Fibroblast of peridontal ligament (primary cell): ENCODE data around the gene GLUL.
"Not testable (repeated sequence)": the region's sequence is repeated elsewhere in the genome, so short reads cannot be mapped to it uniquely, and the experiment has no call there.

Experiments used
- DNase-seq: peaks from one replicate; pipeline ENCODE4 v3.0.0-alpha.2; 2010; ENCODE audit errors: extremely low read depth

Gene GLUL

DNA sequence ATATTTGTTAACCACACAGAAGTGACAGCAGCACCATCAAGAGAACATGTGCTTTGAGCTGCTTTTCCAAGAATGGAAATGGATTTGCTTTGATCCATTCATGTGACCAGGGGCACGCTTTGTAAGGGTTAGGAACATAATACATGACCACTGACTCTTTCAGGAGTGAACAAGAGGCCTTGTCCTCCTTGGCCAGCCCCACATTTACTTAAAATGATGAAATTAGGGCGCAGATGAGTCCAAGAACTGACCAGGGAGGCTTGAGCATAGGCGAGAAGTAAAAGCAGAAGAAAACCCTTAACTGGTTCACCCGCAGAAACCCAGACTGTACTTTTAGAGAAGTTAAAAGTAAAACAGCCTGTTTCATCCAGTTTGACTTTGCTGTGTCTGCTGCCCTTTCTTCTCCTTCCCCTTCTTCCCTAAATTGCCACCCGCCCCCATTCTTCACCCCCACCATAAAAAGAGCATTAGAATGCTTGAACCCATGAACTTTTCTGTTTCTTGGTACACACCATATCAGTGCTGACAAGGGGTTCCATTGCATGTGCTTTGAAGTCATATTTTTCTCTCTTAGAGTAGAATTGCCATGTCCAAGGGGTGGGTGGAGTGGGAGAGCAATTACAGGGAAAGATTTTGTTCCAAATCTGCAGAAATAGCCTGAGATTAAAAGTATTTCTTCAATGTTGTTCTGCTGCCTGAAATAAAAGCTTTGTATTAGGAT is 2.6 kb upstream of the GLUL start:
- DNase-seq: no peak

DNA sequence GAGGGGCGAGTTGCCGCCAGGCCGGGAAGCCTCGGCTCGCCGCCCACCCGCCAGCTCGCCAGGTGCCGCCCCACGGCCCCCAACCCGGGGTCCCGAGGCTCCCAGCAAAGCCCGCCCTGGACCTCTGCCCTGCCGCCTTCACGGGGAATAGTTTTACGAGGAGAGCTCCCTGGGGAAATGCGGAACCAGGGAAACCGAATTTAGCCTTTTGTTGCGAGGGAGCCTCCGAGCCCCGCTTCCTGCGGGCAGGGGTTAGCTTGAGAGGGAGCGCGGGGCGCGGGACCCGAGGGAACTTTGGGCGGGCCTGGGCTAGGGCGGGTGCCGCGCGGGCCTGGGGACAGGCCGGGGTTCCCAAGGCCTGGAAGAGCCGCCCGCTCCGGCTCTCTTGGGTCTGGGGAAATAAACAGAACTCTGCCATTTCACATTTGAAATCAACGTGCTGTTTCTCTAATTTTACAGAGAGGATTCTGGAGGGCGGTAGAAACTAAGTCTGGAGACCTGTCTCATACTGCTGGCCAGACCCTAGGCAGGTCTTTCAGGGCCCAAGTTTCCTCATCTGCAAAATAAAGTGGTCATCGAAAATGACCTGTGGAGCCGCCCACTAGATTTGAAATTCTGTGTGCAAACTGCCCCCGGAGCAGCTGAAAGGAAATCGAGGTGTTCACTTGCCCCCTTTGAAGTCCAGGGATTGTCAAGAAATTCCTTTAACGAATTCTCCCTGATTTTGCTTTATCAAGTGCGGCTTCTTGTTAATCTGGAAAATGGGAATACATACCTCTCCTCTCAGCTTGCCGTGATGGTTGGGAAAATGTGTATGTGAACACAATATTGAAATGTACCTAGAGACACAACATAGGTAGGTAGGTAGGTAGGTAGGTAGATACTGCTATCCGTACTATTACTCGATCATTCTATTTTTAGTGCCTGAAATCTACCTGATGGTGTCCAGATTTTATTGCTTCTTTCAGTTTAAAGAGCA is 749 bp upstream of the GLUL start:
- peak; percentile 54 for DNase-seq

- DNase-seq: no peak
Observed at GRCh38 chr1:182391028-182391361, 595 bp downstream of the GLUL start.

DNA sequence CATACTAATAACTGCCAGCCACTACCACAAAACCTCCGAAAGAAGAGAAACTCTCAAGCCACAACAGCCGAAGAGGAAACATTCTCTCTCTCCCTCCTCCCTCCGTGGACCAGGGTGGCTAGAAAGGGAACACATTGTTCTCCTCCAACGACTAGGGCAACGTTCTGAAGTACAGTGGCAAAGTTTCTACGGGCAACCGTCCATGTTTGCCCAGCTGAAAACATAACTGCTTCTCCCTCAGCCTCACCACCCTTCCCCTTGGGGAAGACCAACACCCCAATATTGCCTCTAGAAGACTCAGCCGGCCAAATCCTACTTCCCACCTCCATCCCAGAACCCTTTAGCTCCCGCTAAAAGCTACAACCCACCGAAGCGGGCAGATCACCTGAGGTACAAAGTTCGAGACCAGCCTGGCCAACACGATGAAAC is 2.0 kb downstream of the GLUL start:
- no peak for DNase-seq

- DNase-seq: no peak
Observed at GRCh38 chr1:182388392-182389134, 3.0 kb downstream of the GLUL start.

DNA sequence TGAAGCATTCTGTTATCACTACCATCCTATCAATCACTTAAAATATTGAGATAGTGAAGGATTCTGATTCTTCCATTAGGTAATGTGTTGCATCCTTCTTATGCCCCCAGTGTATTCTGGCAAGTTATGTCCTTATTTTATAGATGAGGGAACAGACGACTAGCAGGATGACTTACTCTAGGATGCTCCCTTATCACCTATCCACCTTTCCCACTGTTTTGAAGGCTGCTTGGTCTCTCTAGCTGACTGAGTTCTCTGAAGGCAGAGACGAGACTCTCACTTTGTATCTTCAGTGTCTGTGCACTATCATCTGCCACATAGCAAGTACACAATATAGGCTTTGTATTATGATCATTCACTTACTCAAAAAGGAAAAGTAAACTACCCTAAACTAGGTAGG is 4.0 kb downstream of the GLUL start:
- no peak for DNase-seq

DNA sequence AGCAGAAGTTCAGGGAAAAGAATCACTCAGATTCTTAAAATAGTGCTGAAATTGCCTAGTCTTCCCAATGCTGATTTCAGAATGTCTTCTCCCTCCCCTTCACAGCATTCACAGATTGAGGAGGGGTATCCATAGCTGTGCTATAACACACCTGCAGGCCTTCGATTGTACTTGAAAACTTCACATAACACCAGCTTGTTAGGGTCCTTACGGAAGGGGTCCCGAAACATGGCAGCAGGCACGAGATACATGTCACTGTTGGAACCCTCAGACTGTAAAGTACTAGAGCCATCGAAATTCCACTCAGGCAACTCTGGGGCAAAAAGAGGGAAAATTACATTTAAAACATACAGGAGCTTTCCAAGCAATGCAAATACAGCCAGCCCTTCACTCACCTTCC is 4.6 kb downstream of the GLUL start:
- DNase-seq: no peak

DNA sequence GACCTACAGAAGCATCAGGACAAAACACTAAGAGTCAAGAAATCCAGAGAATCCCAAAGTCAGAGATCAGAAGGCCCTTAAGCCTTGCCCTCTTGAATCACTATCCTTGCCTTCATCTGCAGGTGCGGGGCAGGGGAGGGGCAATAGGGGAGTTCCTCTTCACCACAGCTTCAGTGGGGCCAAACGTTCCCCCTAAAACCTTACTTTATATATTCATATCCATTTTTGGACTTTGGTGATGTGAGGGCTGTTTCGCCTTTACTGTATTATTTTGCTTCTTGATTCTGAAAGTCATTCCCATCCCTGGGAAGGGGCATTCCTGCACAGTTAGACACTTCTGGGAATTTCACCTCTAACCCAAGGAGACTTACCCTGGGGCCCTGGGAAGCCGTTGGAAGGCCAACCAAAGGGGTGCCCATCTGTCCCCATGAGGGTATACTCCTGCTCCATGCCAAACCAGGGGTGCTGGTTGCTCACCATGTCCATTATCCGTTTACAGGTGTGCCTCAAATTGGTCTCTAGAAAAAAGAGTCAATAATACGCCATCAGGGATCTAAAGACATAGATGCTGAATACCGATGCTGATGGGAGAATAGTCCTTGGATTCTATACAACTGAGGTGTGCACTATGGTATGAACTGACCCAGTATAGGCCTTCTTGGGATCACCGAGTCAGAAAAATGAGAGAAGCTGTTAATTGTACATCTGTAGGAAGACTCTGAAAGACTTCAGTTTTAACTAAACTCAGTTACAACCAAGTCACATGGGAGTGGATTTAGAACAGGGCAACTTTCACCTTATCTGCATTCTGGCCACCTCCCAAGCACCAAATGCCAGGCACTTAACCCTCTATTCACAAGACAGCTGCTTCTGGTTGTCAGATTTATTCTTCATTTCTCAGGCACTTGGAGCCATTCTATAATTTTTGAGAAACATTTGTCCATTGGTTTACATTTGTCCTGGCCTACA is 5.4 kb downstream of the GLUL start:
- DNase-seq: no peak

DNA sequence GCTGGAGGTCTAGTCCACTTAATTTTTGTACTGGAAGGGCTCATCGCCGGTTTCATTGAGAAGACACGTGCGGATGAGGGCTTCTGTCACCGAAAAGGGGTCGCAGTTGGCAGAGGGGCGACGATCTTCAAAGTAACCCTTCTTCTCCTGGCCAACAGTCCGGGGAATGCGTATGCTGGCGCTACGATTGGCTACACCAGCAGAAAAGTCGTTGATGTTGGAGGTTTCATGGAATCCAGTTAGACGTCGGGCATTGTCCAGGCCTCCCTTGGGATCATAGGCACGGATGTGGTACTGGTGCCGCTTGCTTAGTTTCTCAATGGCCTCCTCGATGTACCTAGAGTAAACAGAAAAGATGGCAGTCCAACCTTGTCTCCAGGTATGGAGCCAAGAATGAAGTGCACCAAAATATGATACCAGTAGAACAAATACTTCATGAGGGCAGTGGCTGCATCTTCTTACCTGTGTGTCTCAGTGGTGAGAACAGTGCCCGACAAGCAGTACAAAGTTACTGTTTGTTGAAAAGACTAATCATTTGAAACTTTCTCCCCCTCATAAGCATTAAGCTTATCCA is 7.1 kb downstream of the GLUL start:
- DNase-seq: no peak

GRCh38 chr1:182383934-182384333 is 7.7 kb downstream of the GLUL start:
- no peak for DNase-seq

DNA sequence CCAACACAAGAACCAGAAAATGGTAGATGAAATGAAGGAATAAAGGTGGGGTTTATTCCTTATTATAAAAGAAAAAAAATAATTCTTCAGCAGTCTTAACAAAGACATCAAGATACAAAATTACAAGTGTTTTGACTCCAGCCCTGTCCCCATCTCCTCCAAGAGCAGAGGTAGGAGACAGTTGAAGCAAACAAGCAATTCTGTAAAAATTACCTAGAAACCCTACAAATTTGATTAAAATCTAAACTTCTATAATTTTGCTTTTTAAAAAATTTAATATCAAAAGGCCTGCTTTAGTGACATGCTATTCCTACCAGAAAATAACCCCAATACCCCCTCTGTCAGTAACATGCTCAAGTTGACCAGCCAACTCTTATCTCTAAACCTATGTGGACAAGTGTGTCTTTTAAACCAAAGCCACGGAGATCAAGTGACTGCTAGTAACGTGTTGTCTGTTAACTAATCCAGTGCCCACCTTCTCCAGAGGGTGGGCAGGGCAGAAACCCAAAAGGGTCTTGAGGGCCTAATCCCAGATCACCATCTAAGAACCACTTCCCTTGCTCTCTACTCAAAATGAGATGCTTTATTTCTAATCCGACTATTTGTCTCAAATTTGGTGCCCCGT is 8.4 kb downstream of the GLUL start:
- DNase-seq: no peak

- DNase-seq: no peak
Observed at GRCh38 chr1:182381962-182382819, 9.4 kb downstream of the GLUL start.

GRCh38 chr1:182380199-182380598 is 11.4 kb downstream of the GLUL start:
- DNase-seq: no peak

- not testable (repeated sequence) for DNase-seq
Observed at GRCh38 chr1:182379781-182380180, 11.8 kb downstream of the GLUL start.

GRCh38 chr1:182376936-182377574 is 14.5 kb downstream of the GLUL start:
- no peak for DNase-seq

DNA sequence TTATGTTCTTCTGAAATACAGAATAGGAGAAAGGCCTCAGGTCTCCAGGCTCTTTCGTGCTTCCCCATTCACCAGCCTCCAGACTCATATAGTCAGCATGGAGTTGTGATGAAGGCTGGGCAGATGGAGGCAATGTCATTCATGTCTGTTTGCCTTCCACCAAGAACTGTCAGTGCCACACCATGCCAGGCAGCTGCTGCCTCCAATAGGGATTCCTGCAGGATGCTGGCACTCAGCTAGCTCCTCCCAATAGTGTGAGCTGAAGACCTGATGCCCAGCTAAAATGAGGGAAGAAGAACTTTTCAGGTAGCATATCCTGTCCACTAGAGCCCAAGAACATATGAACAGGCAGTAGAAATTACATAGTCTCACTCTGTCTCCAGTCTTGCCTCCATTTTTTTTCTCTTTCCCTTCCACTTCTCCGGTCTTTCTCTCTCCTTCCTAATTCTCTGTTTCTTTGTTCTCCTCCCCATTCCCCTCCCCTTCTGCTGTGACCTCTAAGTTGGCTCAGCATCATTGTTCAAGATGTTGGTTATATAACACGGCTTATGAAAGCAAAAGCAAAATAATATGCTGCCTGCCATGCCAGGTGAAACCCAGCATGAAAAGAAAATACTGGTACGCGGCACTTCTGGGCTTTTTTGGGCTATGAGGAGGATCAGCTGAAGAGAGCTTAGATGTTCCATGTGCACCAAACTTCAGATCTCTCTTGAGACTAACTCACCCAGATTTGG is 17.3 kb downstream of the GLUL start:
- DNase-seq: peak; percentile 31

DNA sequence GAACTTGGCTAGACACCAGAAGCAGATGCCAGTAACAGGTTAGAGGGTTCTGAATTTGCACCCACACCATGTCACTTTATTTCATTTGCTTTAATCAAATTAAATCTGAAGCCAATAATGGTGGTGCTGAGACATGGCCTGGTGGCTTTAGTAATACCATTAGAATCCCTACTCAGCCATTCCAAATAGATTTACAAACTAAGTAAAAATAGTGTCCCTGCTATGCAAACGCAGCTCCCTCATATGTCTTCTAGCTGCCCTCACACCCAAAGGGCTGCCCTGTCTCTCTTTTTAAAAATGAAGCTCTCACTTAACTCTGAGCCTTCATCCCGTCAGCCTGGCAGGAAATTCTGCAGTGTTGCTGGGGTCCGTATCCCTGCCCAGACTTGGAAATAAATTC is 21.1 kb downstream of the GLUL start:
- DNase-seq: no peak

DNA sequence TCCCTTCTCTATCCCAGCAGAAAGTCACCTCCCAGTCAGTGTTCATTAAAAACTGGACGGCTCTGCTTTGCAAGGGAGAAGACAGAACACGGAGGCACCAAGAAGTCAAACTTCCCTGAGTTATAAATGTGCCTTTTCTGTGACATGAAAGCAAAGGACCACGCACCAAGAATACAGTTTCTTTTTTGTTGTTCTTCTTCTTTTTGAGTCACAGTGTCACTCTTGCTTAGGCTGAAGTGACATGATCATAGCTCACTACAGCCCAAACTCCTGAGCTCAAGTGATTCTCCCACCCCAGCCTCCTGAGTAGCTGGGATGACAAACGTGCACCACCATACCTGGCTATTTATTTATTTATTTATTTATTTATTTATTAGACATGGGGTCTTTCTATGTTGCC is 22.7 kb downstream of the GLUL start:
- no peak for DNase-seq
